Ishikawa (cell line): ENCODE measurements around the gene SLX4.

Experiments used
- EGR1 ChIP-seq: IDR thresholded peaks from 2 replicates; pipeline ENCODE4 v1.6.1; 2012
- MAX ChIP-seq: IDR thresholded peaks from 2 replicates; pipeline ENCODE4 v1.6.1; 2012
- NFIC ChIP-seq: IDR thresholded peaks from 2 replicates; pipeline ENCODE4 v1.6.1; 2012
- RAD21 ChIP-seq: IDR thresholded peaks from 2 replicates; pipeline ENCODE4 v1.6.1; 2012; ENCODE audit warnings: low read depth
- TCF12 ChIP-seq: IDR thresholded peaks from 2 replicates; pipeline ENCODE4 v1.6.1; 2012; ENCODE audit warnings: low read depth
- ZBTB7A ChIP-seq: IDR thresholded peaks from 2 replicates; pipeline ENCODE4 v1.6.1; 2012; ENCODE audit warnings: low read depth
- TF ChIP-seq, protein P1 (sequence below): IDR thresholded peaks from 2 replicates; pipeline ENCODE4 v1.6.1; 2012; ENCODE audit warnings: low read depth, mild to moderate bottlenecking

- no peak for TF ChIP-seq NFIC
- TF ChIP-seq MAX: no peak
- no peak for TF ChIP-seq RAD21
- no peak for TF ChIP-seq ZBTB7A
- TF ChIP-seq TCF12: no peak
- no peak for TF ChIP-seq EGR1
- TF ChIP-seq, protein P1, sequence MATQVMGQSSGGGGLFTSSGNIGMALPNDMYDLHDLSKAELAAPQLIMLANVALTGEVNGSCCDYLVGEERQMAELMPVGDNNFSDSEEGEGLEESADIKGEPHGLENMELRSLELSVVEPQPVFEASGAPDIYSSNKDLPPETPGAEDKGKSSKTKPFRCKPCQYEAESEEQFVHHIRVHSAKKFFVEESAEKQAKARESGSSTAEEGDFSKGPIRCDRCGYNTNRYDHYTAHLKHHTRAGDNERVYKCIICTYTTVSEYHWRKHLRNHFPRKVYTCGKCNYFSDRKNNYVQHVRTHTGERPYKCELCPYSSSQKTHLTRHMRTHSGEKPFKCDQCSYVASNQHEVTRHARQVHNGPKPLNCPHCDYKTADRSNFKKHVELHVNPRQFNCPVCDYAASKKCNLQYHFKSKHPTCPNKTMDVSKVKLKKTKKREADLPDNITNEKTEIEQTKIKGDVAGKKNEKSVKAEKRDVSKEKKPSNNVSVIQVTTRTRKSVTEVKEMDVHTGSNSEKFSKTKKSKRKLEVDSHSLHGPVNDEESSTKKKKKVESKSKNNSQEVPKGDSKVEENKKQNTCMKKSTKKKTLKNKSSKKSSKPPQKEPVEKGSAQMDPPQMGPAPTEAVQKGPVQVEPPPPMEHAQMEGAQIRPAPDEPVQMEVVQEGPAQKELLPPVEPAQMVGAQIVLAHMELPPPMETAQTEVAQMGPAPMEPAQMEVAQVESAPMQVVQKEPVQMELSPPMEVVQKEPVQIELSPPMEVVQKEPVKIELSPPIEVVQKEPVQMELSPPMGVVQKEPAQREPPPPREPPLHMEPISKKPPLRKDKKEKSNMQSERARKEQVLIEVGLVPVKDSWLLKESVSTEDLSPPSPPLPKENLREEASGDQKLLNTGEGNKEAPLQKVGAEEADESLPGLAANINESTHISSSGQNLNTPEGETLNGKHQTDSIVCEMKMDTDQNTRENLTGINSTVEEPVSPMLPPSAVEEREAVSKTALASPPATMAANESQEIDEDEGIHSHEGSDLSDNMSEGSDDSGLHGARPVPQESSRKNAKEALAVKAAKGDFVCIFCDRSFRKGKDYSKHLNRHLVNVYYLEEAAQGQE: no peak
Measured at GRCh38 chr16:3546986-3547682, 64.3 kb downstream of the SLX4 start.
